Measurements from ENCODE around the gene RBL2.

GRCh38 chr16:53404959-53405358, 29.3 kb upstream of the RBL2 start:
- TF ChIP-seq CTCF (conservative IDR thresholded peaks at IDR 0.05; ENCODE audit: low read depth, low read length) = peak; percentile 48; the same call in 1 of the 2 replicates
- no peak for TF ChIP-seq EZH2 (IDR thresholded peaks at IDR 0.05; ENCODE audit: low read length, unreplicated experiment)
